ENCODE measurements around the gene LHX3.

DNA sequence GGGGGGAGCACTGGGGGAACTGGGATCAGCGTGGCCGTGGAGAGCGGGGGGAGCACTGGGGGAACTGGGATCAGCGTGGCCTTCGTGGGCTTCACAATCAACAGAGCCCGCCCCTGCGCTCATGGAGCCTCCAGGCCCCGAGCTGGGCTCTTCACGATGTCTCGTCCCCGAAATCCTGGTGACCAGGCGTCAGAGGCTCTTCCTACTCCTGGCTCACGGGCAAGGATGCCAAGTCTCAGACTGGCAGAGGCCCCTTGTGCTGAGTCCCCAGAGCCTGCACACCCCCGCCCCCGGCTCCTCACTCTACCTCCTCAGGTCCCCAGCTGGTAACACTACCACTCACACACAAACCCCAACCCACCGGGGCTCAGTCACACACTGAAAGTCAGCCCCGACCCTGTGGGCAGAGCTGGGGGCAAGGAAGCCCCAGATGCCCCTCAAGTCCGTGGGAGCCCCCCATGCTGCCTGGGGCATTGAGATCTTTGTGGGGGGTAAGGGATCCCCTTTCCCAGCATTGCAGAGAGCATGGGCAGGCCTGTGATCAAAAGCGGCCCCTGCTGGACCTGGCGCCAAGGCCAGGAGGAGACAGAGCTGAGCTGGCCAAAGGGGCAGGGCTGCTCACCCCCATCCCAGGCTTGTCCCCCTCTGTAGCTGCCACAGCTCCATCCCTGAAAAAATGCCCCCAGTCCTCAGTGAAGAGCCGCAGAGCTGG is 26.7 kb downstream of the LHX3 start:
- TF ChIP-seq, protein P1, sequence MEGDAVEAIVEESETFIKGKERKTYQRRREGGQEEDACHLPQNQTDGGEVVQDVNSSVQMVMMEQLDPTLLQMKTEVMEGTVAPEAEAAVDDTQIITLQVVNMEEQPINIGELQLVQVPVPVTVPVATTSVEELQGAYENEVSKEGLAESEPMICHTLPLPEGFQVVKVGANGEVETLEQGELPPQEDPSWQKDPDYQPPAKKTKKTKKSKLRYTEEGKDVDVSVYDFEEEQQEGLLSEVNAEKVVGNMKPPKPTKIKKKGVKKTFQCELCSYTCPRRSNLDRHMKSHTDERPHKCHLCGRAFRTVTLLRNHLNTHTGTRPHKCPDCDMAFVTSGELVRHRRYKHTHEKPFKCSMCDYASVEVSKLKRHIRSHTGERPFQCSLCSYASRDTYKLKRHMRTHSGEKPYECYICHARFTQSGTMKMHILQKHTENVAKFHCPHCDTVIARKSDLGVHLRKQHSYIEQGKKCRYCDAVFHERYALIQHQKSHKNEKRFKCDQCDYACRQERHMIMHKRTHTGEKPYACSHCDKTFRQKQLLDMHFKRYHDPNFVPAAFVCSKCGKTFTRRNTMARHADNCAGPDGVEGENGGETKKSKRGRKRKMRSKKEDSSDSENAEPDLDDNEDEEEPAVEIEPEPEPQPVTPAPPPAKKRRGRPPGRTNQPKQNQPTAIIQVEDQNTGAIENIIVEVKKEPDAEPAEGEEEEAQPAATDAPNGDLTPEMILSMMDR (IDR thresholded peaks at IDR 0.05; ENCODE audit: insufficient read depth, low read depth, low read length): no peak
- no peak for TF ChIP-seq EZH2 (IDR thresholded peaks at IDR 0.05; ENCODE audit: insufficient read depth, low read length)
